NCI-H146 (cell line): ENCODE data around the gene COL6A2.
"Not testable (repeated sequence)": the region's sequence is repeated elsewhere in the genome, so short reads cannot be mapped to it uniquely, and the experiment has no call there.

Source experiments
- DNase-seq: peaks from one replicate; lab custom pipeline; 2025; lab: John Stamatoyannopoulos, UW

Gene COL6A2

GRCh38 chr21:46126309-46127238 lies 28.7 kb downstream of the COL6A2 start:
- no peak for DNase-seq

GRCh38 chr21:46127239-46128105 lies 29.6 kb downstream of the COL6A2 start:
- no peak for DNase-seq

GRCh38 chr21:46128106-46128932 lies 30.4 kb downstream of the COL6A2 start:
- DNase-seq = no peak

- no peak for DNase-seq
Observed at GRCh38 chr21:46128933-46129571, 31.1 kb downstream of the COL6A2 start.

DNA sequence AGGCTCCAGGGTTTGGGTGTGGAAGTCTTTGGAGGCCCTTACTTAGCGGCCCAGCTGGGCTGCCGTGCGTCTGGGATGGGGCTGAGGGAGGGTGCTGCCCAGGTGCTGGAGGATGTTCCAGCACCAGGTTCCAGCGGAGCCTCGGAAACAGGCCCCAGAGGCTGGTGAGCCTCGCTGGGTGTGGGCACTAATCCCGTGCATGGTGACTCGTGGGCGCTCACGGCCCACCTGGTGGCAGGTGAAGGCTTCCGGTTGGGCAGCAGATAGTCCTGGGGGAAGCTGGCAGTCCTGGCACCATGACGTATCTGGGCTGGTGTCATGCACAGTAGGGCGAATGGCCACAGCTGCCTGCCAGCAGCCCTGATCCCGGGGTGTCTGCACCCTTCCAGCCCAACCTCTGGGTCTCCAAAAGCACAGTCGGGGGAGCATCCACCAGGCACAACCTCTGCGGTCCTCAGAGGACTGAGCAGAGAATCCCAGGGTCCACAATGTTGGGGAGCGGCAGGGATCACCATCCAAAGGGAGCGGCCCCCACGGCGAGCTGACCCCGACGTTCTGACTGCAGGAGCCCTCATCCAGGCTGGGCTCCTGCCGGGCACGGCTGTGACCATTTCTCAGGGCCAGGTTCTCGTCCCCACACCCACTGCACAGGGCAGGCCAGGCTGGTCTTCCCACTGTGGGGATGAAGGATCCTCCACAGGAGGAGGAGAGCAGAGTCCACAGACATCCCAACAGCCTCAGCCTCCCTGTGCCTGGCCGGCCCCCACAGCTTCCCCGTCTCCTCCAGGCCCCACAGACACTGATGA lies 32.1 kb downstream of the COL6A2 start:
- no peak for DNase-seq

DNA sequence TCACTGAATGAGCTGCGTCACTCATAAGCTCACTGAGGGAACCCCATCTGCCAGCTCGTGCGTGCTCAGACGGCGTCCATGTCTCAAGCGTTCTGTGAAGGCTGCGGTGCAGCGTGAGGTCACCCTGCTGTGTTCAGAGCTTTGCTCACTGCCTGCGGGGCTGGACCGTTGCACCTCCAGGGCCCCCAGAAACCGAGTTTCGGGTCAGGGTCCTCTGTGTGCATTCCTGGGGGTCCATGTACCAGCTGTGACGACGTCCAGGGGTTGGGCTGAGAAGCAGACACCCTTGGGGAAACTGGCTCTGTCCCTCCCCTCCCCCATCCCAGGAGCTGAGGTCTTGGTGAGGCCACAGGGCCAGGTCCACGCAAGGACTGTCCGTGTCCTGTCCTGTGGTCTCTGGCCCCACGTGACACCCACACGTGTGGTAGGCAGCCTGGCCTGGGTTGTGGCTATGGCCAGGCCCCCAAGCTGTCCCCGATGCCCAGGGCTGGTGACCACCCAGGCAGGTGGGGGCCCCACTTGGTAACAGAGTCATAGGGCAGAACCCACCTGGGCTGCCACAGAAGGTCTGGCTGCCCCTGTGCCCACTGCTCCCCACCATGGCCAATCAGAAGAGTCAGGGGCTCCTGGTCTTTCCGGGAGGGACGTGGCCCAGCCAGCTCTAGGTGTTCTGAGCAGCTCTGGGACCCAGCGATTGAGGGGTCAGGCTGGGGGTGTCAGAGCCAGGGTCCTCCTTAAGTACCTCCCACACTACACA lies 33.1 kb downstream of the COL6A2 start:
- DNase-seq = no peak

DNA sequence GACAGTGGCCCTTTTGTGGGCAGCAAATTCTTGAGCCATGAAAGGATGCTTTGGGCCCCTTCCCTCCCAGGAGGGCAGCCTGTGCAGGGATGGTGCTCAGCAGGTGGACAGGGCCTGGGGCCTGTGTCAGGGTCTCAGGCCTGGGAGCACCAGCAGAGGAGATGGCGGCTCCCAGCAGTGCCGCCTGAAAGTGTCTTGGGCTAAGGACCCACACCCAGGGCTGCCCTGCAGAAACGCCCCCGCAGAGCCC lies 33.6 kb downstream of the COL6A2 start:
- no peak for DNase-seq

GRCh38 chr21:46131838-46132651 lies 34.1 kb downstream of the COL6A2 start:
- no peak for DNase-seq

- DNase-seq = no peak
Observed at GRCh38 chr21:46135782-46136395, 38.0 kb downstream of the COL6A2 start.

- no peak for DNase-seq
Observed at GRCh38 chr21:46136739-46137349, 38.9 kb downstream of the COL6A2 start.

GRCh38 chr21:46137908-46138307 lies 40.0 kb downstream of the COL6A2 start:
- no peak for DNase-seq

DNA sequence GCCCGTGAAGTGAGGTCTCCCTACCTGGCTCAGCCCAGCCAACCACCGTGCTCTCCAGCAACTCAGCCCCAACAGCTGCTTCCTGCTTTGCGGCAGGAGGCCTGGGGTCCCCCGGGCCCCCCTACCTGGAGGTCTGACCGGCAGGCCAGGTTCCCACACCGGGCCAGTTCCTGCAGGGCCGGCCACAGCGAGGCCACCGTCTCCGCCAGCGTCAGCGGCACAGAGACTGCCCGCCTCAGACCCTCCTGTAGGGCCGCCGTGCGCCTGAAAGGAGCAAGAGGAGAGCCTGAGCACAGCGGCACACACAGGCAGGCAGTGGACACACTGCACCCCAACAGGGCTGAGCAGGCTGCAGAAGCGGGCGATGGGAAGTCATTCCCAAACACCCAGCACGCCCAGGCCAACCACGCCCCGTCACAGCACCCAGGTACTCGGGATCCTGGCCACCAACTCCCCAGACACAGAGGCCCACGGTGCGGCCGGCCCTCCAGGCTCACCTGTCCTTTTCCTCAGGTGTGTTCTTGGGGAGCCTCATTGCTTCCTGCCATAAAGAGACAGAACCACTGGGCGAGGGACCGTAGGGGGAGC lies 40.6 kb downstream of the COL6A2 start:
- no peak for DNase-seq

DNA sequence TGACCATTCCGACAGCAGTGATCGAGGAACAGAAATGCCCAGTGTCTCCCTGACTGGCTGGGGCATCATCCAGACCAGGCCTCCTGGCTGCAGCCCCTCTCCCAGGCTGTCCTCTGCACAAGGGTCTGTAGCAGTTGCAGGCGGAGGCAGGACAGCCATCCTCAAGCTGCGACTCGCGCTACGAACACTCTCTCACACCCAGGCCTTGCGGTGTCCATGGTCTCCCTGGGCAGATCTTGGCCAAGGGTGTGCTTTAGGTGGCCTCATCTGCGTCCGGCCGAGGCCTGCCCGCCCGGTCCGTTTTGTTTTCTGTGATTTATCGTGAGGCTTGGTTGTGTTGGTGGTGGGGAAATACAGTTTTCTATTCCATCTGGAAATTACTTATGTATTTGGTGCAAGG lies 41.8 kb downstream of the COL6A2 start:
- DNase-seq = no peak

- not testable (repeated sequence) for DNase-seq
Observed at GRCh38 chr21:46140352-46141003, 42.6 kb downstream of the COL6A2 start.

DNA sequence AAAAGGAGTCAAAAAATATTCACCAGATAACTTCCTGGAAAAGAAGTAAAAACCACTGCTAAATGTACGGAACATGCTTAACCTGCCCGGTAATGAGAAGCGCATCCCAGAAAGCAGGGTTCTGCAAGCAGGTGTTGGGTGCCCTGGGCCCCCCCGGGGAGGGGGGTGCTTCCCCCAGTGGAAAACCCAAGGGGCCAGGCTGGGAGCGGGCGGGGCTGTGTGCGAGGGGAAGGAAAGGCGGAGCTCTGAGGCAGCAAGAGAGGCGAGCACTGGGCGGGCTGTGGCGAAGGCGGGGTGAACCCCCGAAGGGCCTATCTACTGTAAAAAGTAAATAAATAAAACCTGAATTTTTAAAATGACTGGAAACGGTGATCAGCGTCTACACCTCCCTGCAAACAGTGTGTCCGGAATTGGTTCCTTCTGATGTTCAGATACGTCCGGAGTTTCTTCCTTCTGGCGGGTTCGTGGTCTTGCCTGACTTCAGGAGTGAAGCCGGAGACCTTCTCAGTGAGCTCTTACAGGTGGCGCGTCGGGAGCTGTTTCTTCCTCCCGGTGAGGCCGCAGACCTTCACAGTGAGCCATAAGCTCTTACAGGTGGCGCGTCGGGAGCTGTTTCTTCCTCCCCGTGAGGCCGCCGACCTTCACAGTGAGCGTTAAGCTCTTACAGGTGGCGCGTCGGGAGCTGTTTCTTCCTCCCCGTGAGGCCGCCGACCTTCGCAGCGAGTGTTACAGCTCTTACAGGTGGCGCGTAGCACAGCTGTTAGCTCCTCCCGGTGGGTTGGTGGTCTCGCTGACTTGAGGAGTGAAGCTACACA lies 44.1 kb downstream of the COL6A2 start:
- no peak for DNase-seq

DNA sequence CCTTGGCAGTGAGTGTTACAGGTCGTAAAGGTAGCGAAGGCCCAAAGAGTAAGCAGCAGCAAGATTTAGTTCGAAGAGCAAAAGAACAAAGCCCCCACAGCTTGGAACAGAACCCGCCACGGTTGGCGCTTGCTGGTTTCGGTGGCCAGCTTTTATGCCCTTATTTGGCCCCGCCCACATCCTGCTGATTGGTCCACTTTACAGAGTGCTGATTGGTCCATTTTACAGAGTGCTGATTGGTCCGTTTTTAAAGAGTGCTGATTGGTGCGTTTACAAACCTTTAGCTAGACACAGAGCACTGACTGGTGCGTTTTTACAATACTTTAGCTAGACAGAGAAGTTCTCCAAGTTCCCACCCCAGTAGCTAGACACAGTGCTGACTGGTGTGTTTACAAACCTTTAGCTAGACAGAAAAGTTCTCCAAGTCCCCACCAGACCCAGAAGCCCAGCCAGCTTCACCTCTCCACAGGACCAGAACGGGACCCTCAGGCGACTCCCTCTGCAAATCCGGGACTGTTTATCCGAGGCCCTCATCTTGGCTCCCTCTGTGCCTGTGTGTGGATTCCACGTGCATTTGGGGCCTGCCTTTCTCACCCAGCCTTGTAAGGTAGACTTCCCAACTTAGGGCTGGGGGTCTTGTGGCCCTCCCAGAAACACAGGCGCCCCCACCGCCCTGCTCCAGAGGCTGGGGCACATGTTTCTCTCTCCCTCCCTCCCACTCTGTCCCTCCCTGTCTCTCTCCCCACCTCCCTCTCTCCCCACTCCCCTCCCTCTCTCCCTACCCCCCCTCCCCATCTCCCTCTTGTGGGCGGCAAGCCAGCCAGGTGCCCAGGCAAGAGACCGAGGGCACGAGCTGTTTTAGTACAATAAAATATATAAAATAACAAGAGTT lies 44.9 kb downstream of the COL6A2 start:
- no peak for DNase-seq
